SJCRH30 (cell line): Measurements from ENCODE around the gene SAE1. TPM values are rescaled to one million over a fixed set of nuclear protein-coding genes. Genes with fewer than 3 reads are reported as not detected.
"Not testable (repeated sequence)": the region's sequence is repeated elsewhere in the genome, so short reads cannot be mapped to it uniquely, and the experiment has no call there.

Experiments
- DNase-seq, 2 experiments: peaks; one replicate each; pipeline ENCODE4 v3.0.0-alpha.2; 2015 to 2020
- H3K27ac ChIP-seq: fragments of 250-450 bp; sonication (Bioruptor Pico); 2 replicates; pipeline ENCODE4 v1.5.1; 2020; ENCODE audit warnings: mild to moderate bottlenecking, moderate library complexity
- H3K27me3 ChIP-seq: fragments of 250-450 bp; sonication (Bioruptor Pico); 2 replicates; pipeline ENCODE4 v1.5.1; 2020; ENCODE audit warnings: mild to moderate bottlenecking, moderate library complexity
- H3K36me3 ChIP-seq: fragments of 250-450 bp; sonication (Bioruptor Pico); 2 replicates; pipeline ENCODE4 v1.5.1; 2020; ENCODE audit warnings: mild to moderate bottlenecking, moderate library complexity
- H3K4me1 ChIP-seq: fragments of 250-450 bp; sonication (Bioruptor Pico); 2 replicates; pipeline ENCODE4 v1.5.1; 2020; ENCODE audit warnings: mild to moderate bottlenecking, moderate library complexity
- H3K4me3 ChIP-seq: fragments of 250-450 bp; sonication (Bioruptor Pico); 2 replicates; pipeline ENCODE4 v1.5.1; 2020; ENCODE audit warnings: mild to moderate bottlenecking, moderate library complexity
- H3K9me3 ChIP-seq: fragments of 250-450 bp; sonication (Bioruptor Pico); replicated peaks from 2 replicates; pipeline ENCODE4 v1.5.1; 2020; ENCODE audit warnings: mild to moderate bottlenecking, moderate library complexity
- total RNA-seq: library from RNA; depleted of rRNA; stranded (reverse); fragments of >200 nt; shearing (Covaris generic); gene quantifications from 2 replicates; pipeline ENCODE4 v1.2.3, GENCODE V29; 2014

SAE1 gene
- total RNA-seq, 1 experiment from 2014 or later: 219 TPM

DNA sequence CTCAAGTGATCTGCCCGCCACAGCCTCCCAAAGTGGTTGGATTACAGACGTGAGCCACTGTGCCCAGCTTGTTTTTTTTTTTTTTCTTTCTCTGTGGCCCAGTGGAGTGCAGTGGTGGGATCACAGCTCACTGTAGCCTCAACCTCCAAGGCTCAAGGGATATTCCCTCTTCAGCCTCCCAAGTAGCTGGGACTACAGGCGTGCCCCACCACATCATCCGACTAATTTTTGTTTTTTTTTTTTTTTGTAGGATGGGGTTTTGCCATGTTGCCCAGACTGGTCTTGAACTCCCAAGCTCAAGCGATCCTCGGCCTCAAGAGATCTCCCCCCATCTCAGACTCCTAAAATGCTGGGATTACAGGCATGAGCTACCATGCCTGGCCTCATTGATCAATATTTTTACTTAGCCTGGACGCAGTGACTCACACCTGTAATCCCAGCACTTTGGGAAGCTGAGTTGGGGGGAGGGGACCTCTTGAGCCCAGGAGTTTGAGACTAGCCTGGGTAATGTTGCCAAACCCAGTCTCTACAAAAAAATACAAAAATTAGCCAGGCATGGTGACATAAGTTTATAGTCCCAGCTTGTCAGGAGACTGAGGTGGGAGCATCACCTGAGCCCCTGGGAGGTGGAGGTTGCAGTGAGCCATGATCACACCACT lies 1.7 kb downstream of the SAE1 start:
- DNase-seq: no peak
- no peak overlapping the region for H3K27ac ChIP-seq
- H3K4me3 ChIP-seq: peak overlapping the region; percentile 88
- H3K9me3 ChIP-seq: no peaks in the 10 kb centered on the region
- no peaks in the 10 kb centered on the region for H3K27me3 ChIP-seq
- peaks cover 3% of the 10 kb centered on the region; the same call in 1 of the 2 replicates for H3K4me1 ChIP-seq
- peaks cover 17% of the 10 kb centered on the region for H3K36me3 ChIP-seq

DNA sequence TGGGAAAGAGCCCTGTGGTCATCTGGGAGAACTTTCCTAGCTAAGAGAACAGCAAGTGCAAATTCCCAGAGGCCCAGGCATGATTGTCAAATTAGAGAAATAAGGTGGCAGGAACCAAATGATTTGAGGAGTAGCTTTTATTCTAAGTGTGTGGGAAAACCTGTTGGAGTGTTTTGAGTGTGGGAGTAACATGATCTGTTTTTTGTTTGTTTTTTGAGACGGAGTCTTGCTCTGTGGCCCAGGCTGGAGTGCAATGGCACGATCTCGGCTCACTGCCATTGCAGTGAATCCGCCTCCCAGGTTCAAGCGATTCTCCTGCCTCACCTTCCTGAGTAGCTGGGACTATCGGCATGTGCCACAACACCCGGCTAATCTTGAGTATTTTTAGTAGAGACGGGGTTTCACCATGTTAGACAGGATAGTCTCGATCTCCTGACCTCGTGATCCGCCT lies 2.4 kb downstream of the SAE1 start:
- Histone ChIP-seq H3K36me3 (peaks cover 20% of the 10 kb centered on the region), H3K27me3 (no peaks in the 10 kb centered on the region), H3K27ac (no peak overlapping the region), H3K4me1 (peaks cover 3% of the 10 kb centered on the region; the same call in 1 of the 2 replicates), H3K4me3 (no peak overlapping the region), H3K9me3 (no peaks in the 10 kb centered on the region)
- no peak for DNase-seq

DNA sequence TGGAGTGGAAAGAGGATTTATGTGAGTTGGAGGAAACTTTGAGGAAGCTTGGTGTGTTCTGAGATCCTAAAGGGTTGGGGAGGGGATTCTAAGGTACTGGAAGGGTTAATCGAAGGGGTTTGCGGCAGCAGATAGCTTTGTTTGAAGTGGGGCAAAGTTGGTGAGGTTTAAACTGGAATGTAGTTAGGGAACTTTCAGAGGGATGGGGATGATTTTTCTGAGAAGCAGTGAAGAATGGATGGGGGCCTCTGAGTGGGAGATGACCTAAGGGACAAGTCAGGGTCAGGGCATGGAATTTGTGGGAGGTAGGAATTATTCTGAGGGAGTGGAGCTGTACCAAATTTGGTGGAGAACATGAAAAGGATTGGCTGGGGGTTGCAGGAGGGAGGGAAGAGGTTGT lies 3.9 kb downstream of the SAE1 start:
- Histone ChIP-seq H3K9me3 (no peaks in the 10 kb centered on the region), H3K27ac (no peak overlapping the region), H3K4me3 (no peak overlapping the region), H3K36me3 (peaks cover 32% of the 10 kb centered on the region), H3K27me3 (no peaks in the 10 kb centered on the region), H3K4me1 (peaks cover 3% of the 10 kb centered on the region; the same call in 1 of the 2 replicates)
- DNase-seq: no peak

DNA sequence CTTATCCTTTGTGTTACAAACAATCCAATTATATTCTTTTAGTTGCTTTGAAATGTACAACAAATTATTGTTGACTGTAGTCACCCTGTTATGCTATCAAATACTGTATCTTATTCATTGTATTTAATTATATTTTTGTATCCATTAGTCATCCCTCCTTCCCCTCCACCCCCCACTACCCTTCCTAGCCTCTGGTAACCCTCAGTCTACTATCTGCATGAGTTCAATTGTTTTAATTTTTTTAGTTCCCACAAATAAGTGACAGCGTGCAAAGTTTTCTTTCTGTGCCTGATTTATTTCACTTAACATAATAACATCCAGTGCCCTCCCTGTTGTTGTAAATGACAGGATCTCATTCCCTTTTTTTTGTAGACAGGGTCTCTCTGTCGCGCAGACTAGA lies 4.5 kb downstream of the SAE1 start:
- no peak for DNase-seq
- peaks cover 3% of the 10 kb centered on the region; the same call in 1 of the 2 replicates for H3K4me1 ChIP-seq

DNA sequence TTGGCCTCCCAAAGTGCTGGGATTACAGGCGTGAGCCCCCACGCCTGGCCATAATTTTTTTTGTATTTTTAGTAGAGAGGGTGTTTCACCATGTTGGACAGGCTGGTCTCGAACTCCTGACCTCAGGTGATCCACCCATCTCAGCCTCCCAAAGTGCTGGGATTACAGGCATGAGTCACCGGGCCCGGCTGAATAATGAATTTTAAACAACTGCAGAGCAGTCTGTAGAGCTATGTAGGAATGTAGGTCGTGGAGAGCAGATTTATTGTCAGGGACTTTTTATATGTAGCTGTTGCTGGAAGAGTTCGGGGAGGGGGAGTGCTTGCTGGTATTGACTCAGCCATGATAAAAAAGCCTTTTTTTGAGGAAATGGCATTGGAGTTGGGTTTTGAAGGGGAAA lies 10.6 kb downstream of the SAE1 start:
- not testable (repeated sequence) for H3K27ac ChIP-seq, H3K9me3 ChIP-seq, H3K4me1 ChIP-seq, H3K27me3 ChIP-seq, H3K4me3 ChIP-seq
- DNase-seq: peak in 1 of 2 experiments; percentile 23
- H3K36me3 ChIP-seq: peaks cover 59% of the 10 kb centered on the region

More for the DNA sequence above, 4.5 kb downstream of the SAE1 start:
- H3K27me3 ChIP-seq: no peaks in the 10 kb centered on the region
- peaks cover 32% of the 10 kb centered on the region for H3K36me3 ChIP-seq
- no peak overlapping the region for H3K27ac ChIP-seq
- no peak overlapping the region for H3K4me3 ChIP-seq
- H3K9me3 ChIP-seq: no peaks in the 10 kb centered on the region

DNA sequence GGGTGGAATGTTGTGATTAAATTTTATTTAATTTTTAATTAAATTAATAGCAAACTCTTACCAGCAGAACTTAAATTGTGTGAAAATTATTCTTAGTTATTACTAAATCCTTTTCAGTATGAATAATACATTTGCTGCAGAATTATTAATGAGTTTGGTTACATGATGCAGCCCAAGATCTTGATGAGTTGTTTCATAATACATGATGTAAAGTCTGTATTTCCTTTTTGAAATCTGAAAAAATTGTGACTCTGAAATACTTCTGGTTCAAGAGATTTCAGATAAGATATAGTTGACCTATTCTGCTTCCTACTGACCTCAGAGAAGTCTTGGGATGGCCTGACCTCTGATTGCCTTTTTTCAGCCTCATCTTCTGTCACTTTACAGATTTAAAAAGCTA lies 11.1 kb downstream of the SAE1 start:
- no peaks in the 10 kb centered on the region for H3K9me3 ChIP-seq
- H3K36me3 ChIP-seq: peaks cover 63% of the 10 kb centered on the region
- H3K27ac ChIP-seq: no peak overlapping the region
- H3K4me1 ChIP-seq: no peaks in the 10 kb centered on the region
- no peak overlapping the region for H3K4me3 ChIP-seq
- H3K27me3 ChIP-seq: no peaks in the 10 kb centered on the region
- DNase-seq: no peak

DNA sequence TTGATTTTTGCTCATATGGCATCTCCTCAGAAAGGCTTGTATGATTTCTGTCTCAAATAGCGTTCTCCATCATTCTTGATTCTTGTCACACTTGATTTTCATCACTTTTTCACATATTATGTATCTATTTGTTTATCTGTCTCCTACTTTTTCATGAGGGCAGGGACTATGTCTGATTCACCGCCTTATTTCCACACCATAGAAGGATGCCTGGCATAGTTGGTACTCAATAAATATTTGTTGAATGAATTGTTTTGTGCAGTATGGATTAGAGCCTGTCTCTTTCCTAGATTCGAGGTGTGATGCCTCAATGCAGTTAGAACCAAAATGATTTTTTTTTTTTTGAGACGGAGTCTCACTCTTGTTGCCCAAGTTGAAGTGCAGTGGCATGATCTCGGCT lies 12.1 kb downstream of the SAE1 start:
- no peaks in the 10 kb centered on the region for H3K27me3 ChIP-seq
- no peak overlapping the region for H3K27ac ChIP-seq
- no peaks in the 10 kb centered on the region for H3K9me3 ChIP-seq
- H3K36me3 ChIP-seq: peaks cover 65% of the 10 kb centered on the region
- DNase-seq: no peak
- H3K4me3 ChIP-seq: no peak overlapping the region
- H3K4me1 ChIP-seq: no peaks in the 10 kb centered on the region

DNA sequence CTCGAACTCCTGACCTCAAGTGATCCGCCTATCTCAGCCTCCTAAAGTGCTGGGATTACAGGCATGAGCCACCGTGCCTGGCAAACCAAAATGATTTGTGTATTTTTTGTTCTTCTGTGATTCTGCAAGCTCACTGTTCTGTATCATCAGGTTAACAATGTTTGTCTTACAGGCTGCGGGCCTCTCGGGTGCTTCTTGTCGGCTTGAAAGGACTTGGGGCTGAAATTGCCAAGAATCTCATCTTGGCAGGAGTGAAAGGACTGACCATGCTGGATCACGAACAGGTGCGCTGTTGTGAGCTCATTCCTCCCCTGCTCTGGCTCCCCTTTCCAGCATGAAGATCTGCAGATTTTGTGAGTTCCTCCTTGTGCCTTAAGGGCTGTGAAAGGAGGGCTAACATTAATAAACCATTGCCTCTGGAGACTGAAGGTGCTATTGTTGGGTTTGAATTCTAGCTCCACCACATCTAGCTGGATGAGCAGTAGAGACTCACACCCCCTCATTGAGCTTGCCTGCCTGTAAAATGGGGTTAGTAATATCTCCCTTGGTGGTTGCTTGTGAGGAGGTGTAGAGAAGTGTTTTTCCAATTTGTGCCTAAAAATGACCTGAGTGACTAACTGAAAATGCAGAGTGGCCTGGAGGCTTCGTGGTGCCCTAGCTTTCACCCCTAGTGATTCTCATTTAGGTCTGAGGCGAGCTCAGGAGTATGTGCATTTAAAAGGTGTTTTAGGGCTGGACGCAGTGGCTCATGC lies 12.9 kb downstream of the SAE1 start:
- Histone ChIP-seq H3K27me3 (no peaks in the 10 kb centered on the region), H3K36me3 (peaks cover 65% of the 10 kb centered on the region), H3K9me3 (no peaks in the 10 kb centered on the region), H3K4me3 (no peak overlapping the region), H3K27ac (no peak overlapping the region), H3K4me1 (no peaks in the 10 kb centered on the region)
- no peak for DNase-seq

DNA sequence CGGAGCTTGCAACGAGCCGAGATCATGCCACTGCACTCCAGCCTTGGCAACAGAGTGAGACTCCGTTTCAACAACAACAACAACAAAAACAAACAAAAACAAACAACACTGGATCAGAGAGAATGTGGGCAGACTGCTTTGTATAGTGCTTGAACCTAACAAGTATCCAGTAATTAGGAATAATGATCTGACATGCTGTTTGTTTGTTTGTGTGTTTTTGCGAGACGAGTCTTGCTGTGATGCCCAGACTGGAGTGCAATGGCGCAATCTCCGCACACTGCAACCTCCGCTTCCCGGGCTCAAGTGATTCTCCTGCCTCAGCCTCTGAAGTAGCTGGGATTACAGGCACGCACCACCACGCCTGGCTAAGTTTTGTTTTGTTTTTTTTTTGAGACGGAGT lies 14.0 kb downstream of the SAE1 start:
- H3K4me1 ChIP-seq: no peaks in the 10 kb centered on the region
- no peaks in the 10 kb centered on the region for H3K9me3 ChIP-seq
- H3K36me3 ChIP-seq: peaks cover 62% of the 10 kb centered on the region
- DNase-seq: no peak
- H3K27me3 ChIP-seq: no peaks in the 10 kb centered on the region
- H3K4me3 ChIP-seq: no peak overlapping the region
- H3K27ac ChIP-seq: no peak overlapping the region

DNA sequence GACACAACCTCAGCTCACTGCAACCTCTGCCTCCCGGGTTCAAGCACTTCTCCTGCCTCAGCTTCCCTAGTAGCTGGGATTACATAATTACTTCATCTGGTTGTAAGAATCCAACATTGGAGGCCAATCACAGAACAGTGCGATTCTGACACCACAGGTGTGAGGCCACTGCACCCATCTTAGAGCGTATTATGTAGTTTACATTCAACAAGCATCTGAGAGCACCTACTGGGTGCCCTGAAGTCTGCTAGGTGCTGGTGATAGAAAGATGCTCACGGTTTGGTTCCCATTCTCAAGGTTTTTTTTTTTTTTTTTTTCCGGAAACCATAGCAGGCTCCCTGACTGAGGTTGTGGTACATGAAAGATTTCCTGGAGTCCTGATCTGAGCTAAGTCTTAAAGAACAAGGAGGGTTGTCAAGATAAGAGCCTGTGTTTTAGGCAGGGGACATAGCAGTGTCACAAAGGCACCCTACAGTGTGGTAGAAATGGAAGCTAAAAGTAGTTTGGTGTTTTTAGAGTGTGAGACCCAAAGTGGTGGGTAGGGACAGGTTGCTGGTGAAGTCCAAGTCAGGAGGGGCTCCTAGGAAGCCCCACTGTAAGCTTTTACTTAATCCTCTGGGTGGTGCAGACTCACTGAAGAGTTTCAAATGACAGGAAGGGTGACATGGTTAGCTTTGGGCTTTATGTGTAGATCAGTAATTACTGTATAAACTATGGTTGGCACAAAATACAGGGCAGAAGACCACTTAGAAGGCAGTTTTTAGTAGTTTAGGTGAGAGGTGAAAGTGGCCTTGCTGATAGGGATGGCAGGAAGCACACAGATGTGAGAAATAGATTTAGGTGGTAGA lies 15.2 kb downstream of the SAE1 start:
- H3K4me3 ChIP-seq: no peak overlapping the region
- peaks cover 68% of the 10 kb centered on the region for H3K36me3 ChIP-seq
- H3K27me3 ChIP-seq: no peaks in the 10 kb centered on the region
- no peak overlapping the region for H3K27ac ChIP-seq
- H3K4me1 ChIP-seq: no peaks in the 10 kb centered on the region
- H3K9me3 ChIP-seq: no peaks in the 10 kb centered on the region
- no peak for DNase-seq

DNA sequence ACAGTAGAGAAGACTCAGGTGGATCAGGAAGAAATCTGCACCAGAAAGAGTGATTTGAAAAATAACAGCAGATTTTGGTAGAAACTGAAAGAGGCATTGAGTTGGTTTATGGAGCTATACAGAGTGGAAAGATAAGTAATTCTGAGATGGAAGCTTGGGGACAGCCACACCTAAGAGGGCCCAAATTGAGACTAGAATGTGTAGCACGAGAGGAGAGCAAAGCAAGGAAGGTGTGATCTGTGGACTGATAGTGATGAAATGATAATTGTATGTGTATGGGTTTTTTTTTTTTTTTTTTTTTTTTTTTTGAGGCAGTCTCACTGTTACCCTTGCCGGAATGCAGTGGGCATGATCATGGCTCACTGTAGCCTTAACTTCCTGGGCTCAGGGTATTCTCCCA lies 16.3 kb downstream of the SAE1 start:
- H3K27ac ChIP-seq: no peak overlapping the region
- DNase-seq: no peak
- no peaks in the 10 kb centered on the region for H3K9me3 ChIP-seq
- peaks cover 74% of the 10 kb centered on the region for H3K36me3 ChIP-seq
- no peaks in the 10 kb centered on the region for H3K27me3 ChIP-seq
- H3K4me1 ChIP-seq: no peaks in the 10 kb centered on the region
- H3K4me3 ChIP-seq: no peak overlapping the region

DNA sequence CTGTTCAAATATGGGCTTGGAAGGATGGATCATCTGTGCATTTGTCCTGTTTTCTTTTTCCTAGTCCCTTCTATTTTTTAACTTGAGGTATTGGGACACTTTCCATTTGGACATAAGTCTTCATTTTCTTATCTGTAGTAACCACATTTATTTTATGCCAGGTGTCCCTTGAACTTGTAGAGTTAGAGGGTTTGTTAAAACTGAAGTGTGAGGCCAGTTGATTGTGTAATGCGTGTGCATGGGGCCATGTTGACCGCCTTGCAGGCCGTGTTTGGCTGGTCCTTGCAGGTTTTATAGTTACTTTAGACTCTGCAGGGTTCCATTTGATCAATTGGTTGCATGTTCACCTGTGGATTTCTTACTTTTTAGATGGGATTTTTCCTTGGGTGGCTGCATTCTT lies 21.0 kb downstream of the SAE1 start:
- no peak overlapping the region for H3K27ac ChIP-seq
- DNase-seq: no peak
- H3K36me3 ChIP-seq: peaks cover 79% of the 10 kb centered on the region
- no peak overlapping the region for H3K4me3 ChIP-seq
- H3K4me1 ChIP-seq: peaks cover 9% of the 10 kb centered on the region
- no peaks in the 10 kb centered on the region for H3K27me3 ChIP-seq
- no peaks in the 10 kb centered on the region for H3K9me3 ChIP-seq

DNA sequence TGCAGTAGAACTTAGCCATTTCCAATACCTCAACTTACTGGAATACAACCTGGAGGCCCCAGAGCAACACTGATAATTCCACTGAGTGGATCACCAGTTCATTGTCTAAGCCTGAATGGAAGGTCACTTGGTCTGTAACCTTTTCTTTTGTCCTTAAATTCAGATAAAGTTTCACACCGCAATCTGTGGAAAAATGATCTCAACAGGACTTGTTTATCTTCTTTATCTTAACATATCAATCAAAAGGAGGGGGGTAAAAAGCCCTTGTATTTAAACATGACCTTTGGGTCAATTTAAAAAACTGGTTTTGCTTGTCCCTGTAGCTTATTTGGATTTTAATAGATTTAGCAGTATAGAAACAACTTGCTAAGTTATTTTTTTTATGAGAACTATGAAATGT lies 21.6 kb downstream of the SAE1 start:
- peaks cover 74% of the 10 kb centered on the region for H3K36me3 ChIP-seq
- no peak for DNase-seq

DNA sequence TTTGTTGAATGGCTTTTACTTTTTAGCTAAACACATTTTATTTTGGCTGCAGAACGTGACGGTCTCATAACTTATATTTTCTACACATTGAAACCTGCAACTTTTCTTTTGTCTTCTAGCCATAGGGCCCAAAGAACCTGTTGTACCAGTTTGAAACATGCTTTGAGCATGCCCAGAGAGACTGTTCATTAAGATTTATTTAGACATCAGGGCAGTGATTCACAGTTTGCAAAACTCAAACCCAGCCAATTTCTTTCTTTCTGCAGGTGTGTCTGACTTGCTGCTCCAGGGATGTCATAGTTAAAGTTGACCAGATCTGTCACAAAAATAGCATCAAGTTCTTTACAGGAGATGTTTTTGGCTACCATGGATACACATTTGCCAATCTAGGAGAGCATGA lies 22.0 kb downstream of the SAE1 start:
- no peak for DNase-seq

More for the DNA sequence above, 21.6 kb downstream of the SAE1 start:
- peaks cover 15% of the 10 kb centered on the region for H3K4me1 ChIP-seq
- no peaks in the 10 kb centered on the region for H3K27me3 ChIP-seq
- no peaks in the 10 kb centered on the region for H3K9me3 ChIP-seq
- no peak overlapping the region for H3K27ac ChIP-seq
- H3K4me3 ChIP-seq: no peak overlapping the region

DNA sequence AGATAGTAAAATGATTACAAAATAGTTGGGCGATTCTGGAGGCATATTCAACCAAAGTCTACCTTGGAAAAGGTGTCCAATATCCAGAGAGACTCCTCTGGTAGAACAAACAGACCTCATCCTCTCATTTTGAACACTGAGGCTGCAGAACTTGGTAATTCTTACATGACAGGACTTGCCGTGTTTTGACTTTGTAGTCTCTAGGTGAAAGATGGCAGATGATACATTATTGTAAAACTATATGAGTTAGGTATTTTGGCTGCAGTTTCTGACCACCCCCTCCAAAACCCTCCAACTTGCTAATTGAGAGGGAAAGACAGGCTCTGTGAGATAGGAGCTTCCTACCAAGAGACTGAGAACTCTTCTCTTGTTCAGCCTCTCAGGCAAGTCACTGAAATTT lies 22.6 kb downstream of the SAE1 start:
- Histone ChIP-seq H3K27me3 (no peaks in the 10 kb centered on the region), H3K27ac (no peak overlapping the region), H3K9me3 (no peaks in the 10 kb centered on the region), H3K4me1 (peaks cover 25% of the 10 kb centered on the region), H3K4me3 (no peak overlapping the region), H3K36me3 (peaks cover 69% of the 10 kb centered on the region)
- no peak for DNase-seq

More for the DNA sequence above, 22.0 kb downstream of the SAE1 start:
- Histone ChIP-seq H3K4me3 (no peak overlapping the region), H3K9me3 (no peaks in the 10 kb centered on the region), H3K36me3 (peaks cover 71% of the 10 kb centered on the region), H3K27ac (no peak overlapping the region), H3K27me3 (no peaks in the 10 kb centered on the region), H3K4me1 (peaks cover 19% of the 10 kb centered on the region)
